ENCODE results near the gene PDE4B. TPM values are rescaled to one million over a fixed set of nuclear protein-coding genes. Genes with fewer than 3 reads are reported as not detected.

Gene PDE4B
- total and polyA plus RNA-seq, 11 donors: 1.4 to 71.9 (median 16.2) TPM

- 62 to 74% (median 66%) methylated on average over 3 of the region's 3 CpGs for WGBS, 4 donors
- no peaks in the 10 kb centered on the region for H3K36me3 ChIP-seq
These were observed 220.7 kb downstream of the PDE4B start for GRCh38 chr1:66013371-66013770.

GRCh38 chr1:66022904-66023620, 230.4 kb downstream of the PDE4B start:
- DNase-seq (no peak), ATAC-seq (no peak)
- TF ChIP-seq POLR2A (IDR thresholded peaks at IDR 0.05): no peak
- no peak for TF ChIP-seq CTCF (IDR thresholded peaks at IDR 0.05)
- Histone ChIP-seq H3K27ac (no peak overlapping the region), H3K4me1 (no peaks in the 10 kb centered on the region), H3K9me3 (no peaks in the 10 kb centered on the region), H3K36me3 (no peaks in the 10 kb centered on the region), H3K27me3 (no peaks in the 10 kb centered on the region), H3K4me3 (no peak overlapping the region)
- WGBS, 4 donors: 61 to 78% (median 75%) methylated on average over 2 of the region's 2 CpGs
- intact Hi-C loops (cut with DNase I): no loop called here

More at GRCh38 chr1:66013371-66013770, 220.7 kb downstream of the PDE4B start:
- DNase-seq (no peak), ATAC-seq (no peak)
- Histone ChIP-seq H3K9me3 (no peaks in the 10 kb centered on the region), H3K4me3 (no peak overlapping the region), H3K27me3 (peaks cover 0 to 3% (median 0%) of the 10 kb centered on the region in 9 donors), H3K4me1 (no peaks in the 10 kb centered on the region), H3K27ac (no peak overlapping the region)
- intact Hi-C loops (cut with DNase I): loop anchor here in 1 of 10 donors (2.0 kb wide), 1 partner anchor 25 kb away; no protein-coding TSS in a partner anchor
- TF ChIP-seq POLR2A (IDR thresholded peaks at IDR 0.05) (no peak), CTCF (IDR thresholded peaks at IDR 0.05) (no peak)

- Histone ChIP-seq H3K27me3 (no peaks in the 10 kb centered on the region), H3K4me3 (no peak overlapping the region), H3K27ac (no peak overlapping the region), H3K4me1 (no peaks in the 10 kb centered on the region), H3K9me3 (peaks cover 0 to 14% (median 2%) of the 10 kb centered on the region in 12 donors), H3K36me3 (no peaks in the 10 kb centered on the region)
- ATAC-seq (no peak), DNase-seq (no peak)
- intact Hi-C loops (cut with DNase I): no loop called here
- TF ChIP-seq CTCF (IDR thresholded peaks at IDR 0.05) (no peak), POLR2A (IDR thresholded peaks at IDR 0.05) (no peak)
These were observed 232.5 kb downstream of the PDE4B start for GRCh38 chr1:66025188-66025587.

- TF ChIP-seq POLR2A (IDR thresholded peaks at IDR 0.05): no peak
- no peak for TF ChIP-seq CTCF (IDR thresholded peaks at IDR 0.05)
- Histone ChIP-seq H3K4me3 (no peak overlapping the region), H3K27me3 (no peaks in the 10 kb centered on the region), H3K27ac (no peak overlapping the region), H3K9me3 (peaks cover 0 to 21% (median 3%) of the 10 kb centered on the region in 12 donors), H3K36me3 (no peaks in the 10 kb centered on the region), H3K4me1 (no peaks in the 10 kb centered on the region)
- DNase-seq (no peak), ATAC-seq (no peak)
- intact Hi-C loops (cut with DNase I): no loop called here
- 91 to 97% (median 94%) methylated on average over 3 of the region's 3 CpGs for WGBS, 4 donors
These were observed 235.3 kb downstream of the PDE4B start for GRCh38 chr1:66028035-66028434.

All from heart left ventricle (tissue), 16 donors.